H9 (cell line): ENCODE measurements around the gene SLC44A1. TPM values are rescaled to one million over a fixed set of nuclear protein-coding genes. Genes with fewer than 3 reads are reported as not detected.

Experiments used
- DNase-seq: peaks from one replicate; pipeline ENCODE4 v3.0.0-alpha.2; 2017
- H2AFZ ChIP-seq: one replicate; pipeline ENCODE4 v1.6.1; 2013; ENCODE audit warnings: mild to moderate bottlenecking, low read length, control low read depth, moderate library complexity
- H2AK5ac ChIP-seq: 2 replicates; pipeline ENCODE4 v1.6.1; 2013; ENCODE audit warnings: low read length, control low read depth, mixed read lengths; ENCODE audit not compliant: insufficient read length
- H2BK120ac ChIP-seq: one replicate; pipeline ENCODE4 v1.6.1; 2013; ENCODE audit warnings: low read depth, mild to moderate bottlenecking, low read length, control low read depth, inconsistent platforms; ENCODE audit not compliant: poor library complexity, severe bottlenecking
- H2BK12ac ChIP-seq: 2 replicates; pipeline ENCODE4 v1.6.1; 2013; ENCODE audit warnings: low read length, control low read depth, mixed read lengths, low read depth; ENCODE audit not compliant: insufficient read length
- H2BK15ac ChIP-seq: 2 replicates; pipeline ENCODE4 v1.6.1; 2013; ENCODE audit warnings: low read depth, low read length, control low read depth
- H2BK20ac ChIP-seq: one replicate; pipeline ENCODE4 v1.6.1; 2013; ENCODE audit warnings: low read depth, mild to moderate bottlenecking, low read length, control low read depth, inconsistent platforms; ENCODE audit not compliant: poor library complexity, severe bottlenecking
- H2BK5ac ChIP-seq: 2 replicates; pipeline ENCODE4 v1.6.1; 2013; ENCODE audit warnings: low read length, control low read depth, mixed read lengths; ENCODE audit not compliant: insufficient read length
- H3K14ac ChIP-seq: 2 replicates; pipeline ENCODE4 v1.6.1; 2013; ENCODE audit warnings: low read length, control low read depth; ENCODE audit not compliant: insufficient read depth
- H3K18ac ChIP-seq: 2 replicates; pipeline ENCODE4 v1.6.1; 2013; ENCODE audit warnings: low read depth, mild to moderate bottlenecking, mixed read lengths, low read length, control low read depth; ENCODE audit not compliant: insufficient read length
- H3K23ac ChIP-seq: 2 replicates; pipeline ENCODE4 v1.6.1; 2013; ENCODE audit warnings: low read length, control low read depth, mixed read lengths, low read depth; ENCODE audit not compliant: insufficient read length
- H3K23me2 ChIP-seq: 2 replicates; pipeline ENCODE4 v1.6.1; 2013; ENCODE audit warnings: low read depth, mild to moderate bottlenecking, mixed read lengths, low read length, control low read depth; ENCODE audit not compliant: insufficient read length, poor library complexity, severe bottlenecking
- H3K27ac ChIP-seq: 2 replicates; pipeline ENCODE4 v1.5.1; 2013; ENCODE audit warnings: low read length, control low read depth, mixed read lengths, low read depth; ENCODE audit not compliant: insufficient read length
- H3K27me3 ChIP-seq: 2 replicates; pipeline ENCODE4 v1.6.1; 2013; ENCODE audit warnings: low read length, control low read depth, inconsistent platforms; ENCODE audit not compliant: insufficient read depth
- H3K4ac ChIP-seq: 2 replicates; pipeline ENCODE4 v1.6.1; 2013; ENCODE audit warnings: low read depth, mild to moderate bottlenecking, control low read depth, inconsistent platforms, low read length, moderate library complexity
- H3K4me1 ChIP-seq: 2 replicates; pipeline ENCODE4 v1.6.1; 2013; ENCODE audit warnings: low read length, control low read depth, inconsistent platforms; ENCODE audit not compliant: insufficient read depth
- H3K4me2 ChIP-seq: 2 replicates; pipeline ENCODE4 v1.6.1; 2013; ENCODE audit warnings: low read length, control low read depth, mixed read lengths; ENCODE audit not compliant: insufficient read length, insufficient read depth
- H3K56ac ChIP-seq: 2 replicates; pipeline ENCODE4 v1.6.1; 2013; ENCODE audit warnings: low read depth, mild to moderate bottlenecking, mixed read lengths, low read length, control low read depth; ENCODE audit not compliant: insufficient read length
- H3K79me1 ChIP-seq: 2 replicates; pipeline ENCODE4 v1.6.1; 2013; ENCODE audit warnings: low read depth, mild to moderate bottlenecking, moderate library complexity, low read length, control low read depth, inconsistent platforms; ENCODE audit not compliant: insufficient read depth, poor library complexity, severe bottlenecking
- H3K79me2 ChIP-seq: 2 replicates; pipeline ENCODE4 v1.6.1; 2013; ENCODE audit warnings: low read length, control low read depth, inconsistent platforms; ENCODE audit not compliant: insufficient read depth
- H3K9ac ChIP-seq: 2 replicates; pipeline ENCODE4 v1.6.1; 2013; ENCODE audit warnings: low read length, control low read depth, mixed read lengths; ENCODE audit not compliant: insufficient read length; ENCODE audit errors: extremely low read depth
- H3K9me3 ChIP-seq: one replicate; pipeline ENCODE4 v1.6.1; 2013; ENCODE audit warnings: low read depth, low read length, inconsistent platforms; ENCODE audit not compliant: control insufficient read depth
- H3T11ph ChIP-seq: one replicate; pipeline ENCODE4 v1.6.1; 2013; ENCODE audit warnings: mild to moderate bottlenecking, low read length, control low read depth, inconsistent platforms
- H4K20me1 ChIP-seq: one replicate; pipeline ENCODE4 v1.6.1; 2013; ENCODE audit not compliant: control insufficient read depth, insufficient read length, insufficient read depth
- H4K5ac ChIP-seq: 2 replicates; pipeline ENCODE4 v1.6.1; 2013; ENCODE audit warnings: low read depth, mild to moderate bottlenecking, mixed read lengths, low read length, control low read depth; ENCODE audit not compliant: insufficient read length
- H4K8ac ChIP-seq: replicated peaks from 2 replicates; pipeline ENCODE4 v1.6.1; 2013; ENCODE audit warnings: low read length, control low read depth, mixed read lengths, low read depth; ENCODE audit not compliant: insufficient read length
- H4K91ac ChIP-seq: 2 replicates; pipeline ENCODE4 v1.6.1; 2013; ENCODE audit warnings: low read depth, mild to moderate bottlenecking, moderate library complexity, mixed read lengths, low read length, control low read depth; ENCODE audit not compliant: insufficient read length
- H3K27ac Mint-ChIP-seq, 3 experiments: 2 replicates in 2 of 3; 3 replicates in 1 of 3; pipeline ENCODE4 v1.8.0; 2020 to 2021; ENCODE audit warnings: mixed read lengths in 3 of 3, mild to moderate bottlenecking in 1 of 3, moderate library complexity in 1 of 3
- H3K27me3 Mint-ChIP-seq: 2 replicates; pipeline ENCODE4 v1.8.0; 2021; ENCODE audit warnings: low read depth, mild to moderate bottlenecking, moderate library complexity, mixed read lengths
- H3K36me3 Mint-ChIP-seq, 3 experiments: 2 replicates in 2 of 3; 3 replicates in 1 of 3; pipeline ENCODE4 v1.8.0; 2020 to 2021; ENCODE audit warnings: low read depth in 3 of 3, mixed read lengths in 3 of 3; ENCODE audit not compliant: insufficient read depth in 1 of 3
- H3K4me1 Mint-ChIP-seq, 2 experiments: 2 replicates each; pipeline ENCODE4 v1.8.0; 2020; ENCODE audit warnings: mixed read lengths in 2 of 2
- H3K4me3 Mint-ChIP-seq, 2 experiments: 2 replicates in 1 of 2; 3 replicates in 1 of 2; pipeline ENCODE4 v1.8.0; 2020 to 2021; ENCODE audit warnings: mild to moderate bottlenecking in 2 of 2, mixed read lengths in 2 of 2, moderate library complexity in 1 of 2
- H3K9me3 Mint-ChIP-seq, 2 experiments: 2 replicates in 1 of 2; 3 replicates in 1 of 2; pipeline ENCODE4 v1.8.0; 2020; ENCODE audit warnings: mild to moderate bottlenecking in 2 of 2, mixed read lengths in 2 of 2, moderate library complexity in 1 of 2
- WGBS: extraction: QIAGEN DNeasy Blood & Tissue Kit; methylation state at CpG from one replicate; pipeline ENCODE4 v1.1.7; 2013; ENCODE audit warnings: missing lambda C conversion rate, low lambda C conversion rate, mixed read lengths; ENCODE audit not compliant: insufficient read length; ENCODE audit errors: extremely low coverage; 5-methylcytosine and 5-hydroxymethylcytosine counted together
- total RNA-seq: library from RNA; stranded (reverse); gene quantifications from 2 replicates; pipeline ENCODE4 v1.2.1, GENCODE V29; 2021
- TF ChIP-seq, protein P1 (sequence below): fragments of 200-600 bp; sonication (generic); conservative IDR thresholded peaks from 3 replicates; pipeline ENCODE4 v1.8.0; 2021; ENCODE audit warnings: antibody characterized with exemption, mild to moderate bottlenecking

The SLC44A1 gene
- total RNA-seq, 1 experiment from 2014 or later, result 60.7 TPM

DNA sequence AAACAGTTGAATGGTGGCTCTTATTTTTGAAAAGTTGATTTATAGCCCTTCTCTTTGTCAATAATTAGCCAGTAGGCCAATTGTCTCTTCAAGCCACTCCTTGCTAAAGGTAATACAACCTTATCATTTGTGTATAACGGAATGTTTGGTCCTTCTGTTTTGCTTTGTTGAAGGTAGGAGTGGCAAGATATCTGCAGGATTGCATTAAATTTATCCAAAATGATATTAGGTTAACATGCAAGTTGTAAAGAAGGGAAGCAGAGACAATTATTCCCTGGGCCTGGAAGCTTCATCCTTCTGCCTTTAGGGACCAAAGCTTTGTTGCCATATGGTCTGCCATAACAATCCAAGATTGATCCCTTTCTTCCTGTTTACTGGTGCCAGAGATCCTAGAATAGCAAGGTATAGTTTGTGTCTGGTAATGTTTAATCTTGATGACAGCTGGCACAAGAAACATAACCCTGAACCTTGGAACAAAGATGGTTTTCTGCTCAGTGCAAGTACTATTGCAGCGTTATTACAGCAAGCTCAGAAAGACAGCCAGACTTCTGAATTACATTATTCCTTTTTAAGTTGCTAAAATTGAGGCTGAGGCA is 187.9 kb downstream of the SLC44A1 start:
- Histone ChIP-seq H3K18ac (no peak overlapping the region), H3K4me2 (no peak overlapping the region), H4K8ac (no peak overlapping the region), H2BK5ac (no peak overlapping the region), H3K56ac (no peak overlapping the region), H3K4me1 (no peaks in the 10 kb centered on the region), H4K20me1 (no peaks in the 10 kb centered on the region), H3K23me2 (no peaks in the 10 kb centered on the region), H3K4ac (no peak overlapping the region), H3K27ac (no peak overlapping the region), H2AK5ac (no peak overlapping the region), H3K9ac (no peak overlapping the region), H2BK20ac (no peak overlapping the region), H3K27me3 (no peaks in the 10 kb centered on the region), H3K9me3 (no peaks in the 10 kb centered on the region), H3K79me1 (no peaks in the 10 kb centered on the region), H3K79me2 (no peaks in the 10 kb centered on the region), H3K23ac (no peak overlapping the region), H3T11ph (no peak overlapping the region), H4K91ac (no peak overlapping the region), H3K14ac (no peak overlapping the region), H4K5ac (no peak overlapping the region), H2BK12ac (no peak overlapping the region), H2AFZ (no peak overlapping the region), H2BK15ac (no peak overlapping the region; the same call in 1 of the 2 replicates), H2BK120ac (no peak overlapping the region)
- DNase-seq, result no peak
- WGBS, result no CpG with 5 or more reads among the region's 2 CpGs
- Mint-ChIP-seq H3K27me3 (no peaks in the 10 kb centered on the region), H3K4me3 (no peak overlapping the region), H3K9me3 (peaks cover 0 to 5% of the 10 kb centered on the region in 2 experiments; a peak in 3 of 5 replicates), H3K36me3 (peaks cover 0 to 5% (median 3%) of the 10 kb centered on the region in 3 experiments; a peak in 2 of 7 replicates), H3K27ac (no peak overlapping the region), H3K4me1 (no peaks in the 10 kb centered on the region)
- TF ChIP-seq, protein P1, sequence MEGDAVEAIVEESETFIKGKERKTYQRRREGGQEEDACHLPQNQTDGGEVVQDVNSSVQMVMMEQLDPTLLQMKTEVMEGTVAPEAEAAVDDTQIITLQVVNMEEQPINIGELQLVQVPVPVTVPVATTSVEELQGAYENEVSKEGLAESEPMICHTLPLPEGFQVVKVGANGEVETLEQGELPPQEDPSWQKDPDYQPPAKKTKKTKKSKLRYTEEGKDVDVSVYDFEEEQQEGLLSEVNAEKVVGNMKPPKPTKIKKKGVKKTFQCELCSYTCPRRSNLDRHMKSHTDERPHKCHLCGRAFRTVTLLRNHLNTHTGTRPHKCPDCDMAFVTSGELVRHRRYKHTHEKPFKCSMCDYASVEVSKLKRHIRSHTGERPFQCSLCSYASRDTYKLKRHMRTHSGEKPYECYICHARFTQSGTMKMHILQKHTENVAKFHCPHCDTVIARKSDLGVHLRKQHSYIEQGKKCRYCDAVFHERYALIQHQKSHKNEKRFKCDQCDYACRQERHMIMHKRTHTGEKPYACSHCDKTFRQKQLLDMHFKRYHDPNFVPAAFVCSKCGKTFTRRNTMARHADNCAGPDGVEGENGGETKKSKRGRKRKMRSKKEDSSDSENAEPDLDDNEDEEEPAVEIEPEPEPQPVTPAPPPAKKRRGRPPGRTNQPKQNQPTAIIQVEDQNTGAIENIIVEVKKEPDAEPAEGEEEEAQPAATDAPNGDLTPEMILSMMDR, result no peak
